HG03045 (cell line): ENCODE results near the gene DOCK9.

Experiments
- ATAC-seq: cut with Tn5 transposase; IDR thresholded peaks from one replicate; pipeline ENCODE4 v1.9.1; 2021; ENCODE audit warnings: mild to moderate bottlenecking, moderate library complexity; ENCODE audit not compliant: unreplicated experiment

The DOCK9 gene

DNA sequence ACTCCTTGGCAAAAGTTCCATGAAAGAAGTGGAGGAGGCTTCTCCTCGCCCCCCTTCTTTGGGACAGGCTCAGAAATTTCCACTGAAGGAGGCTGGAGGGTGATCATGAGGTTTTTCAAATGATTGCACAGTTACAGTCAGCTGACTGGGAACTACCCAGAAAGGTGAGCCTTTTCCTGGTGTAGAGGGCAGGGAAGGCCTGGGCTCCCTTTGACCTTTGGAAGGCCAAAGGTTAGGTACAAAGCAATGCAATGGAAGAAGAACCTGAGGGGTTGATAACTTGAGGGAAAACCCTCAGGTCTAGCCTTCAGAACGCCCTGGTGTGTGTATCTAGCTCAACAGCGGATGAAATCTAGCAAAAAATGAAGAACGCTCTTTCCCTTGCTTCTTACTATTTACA lies 175.3 kb downstream of the DOCK9 start:
- no peak for ATAC-seq

DNA sequence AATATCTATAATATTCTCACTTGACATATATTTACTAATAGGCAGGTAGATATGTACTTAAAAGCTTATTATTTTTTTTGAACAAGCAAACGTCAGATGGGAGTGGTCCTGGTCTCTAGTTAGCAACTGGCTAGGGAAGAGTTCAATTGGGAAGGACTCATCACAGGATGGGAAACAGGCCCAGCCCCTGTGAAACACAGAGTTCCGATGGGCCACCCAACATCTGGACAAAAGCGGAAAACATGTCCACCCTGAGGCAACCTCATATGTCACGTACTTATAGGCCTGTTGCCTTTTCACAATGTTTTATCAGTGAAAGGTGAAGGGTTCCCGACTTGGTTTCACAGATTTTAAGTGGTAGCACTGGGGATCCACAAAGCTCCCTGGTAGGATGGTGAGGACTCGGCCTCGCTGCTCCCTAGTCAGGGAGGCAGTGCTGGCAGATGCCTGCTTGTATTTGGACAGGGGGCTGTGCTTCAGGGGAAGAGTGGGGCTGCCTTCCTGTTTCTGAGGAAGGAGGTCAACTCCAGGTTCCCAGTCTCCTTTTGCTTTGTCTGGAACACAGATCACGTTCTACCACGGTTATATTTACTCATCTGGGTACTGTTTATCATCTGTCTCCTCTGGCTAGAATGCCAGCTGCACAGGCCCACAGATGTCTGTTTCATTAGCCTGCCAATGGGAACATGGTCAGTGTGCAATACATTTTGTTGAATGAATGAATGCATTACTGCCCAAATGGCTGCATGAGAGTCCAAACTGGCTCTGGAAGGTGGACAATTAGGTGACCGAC lies 176.0 kb downstream of the DOCK9 start:
- ATAC-seq: no peak

GRCh38 chr13:98800078-98800477 lies 177.8 kb downstream of the DOCK9 start:
- no peak for ATAC-seq

DNA sequence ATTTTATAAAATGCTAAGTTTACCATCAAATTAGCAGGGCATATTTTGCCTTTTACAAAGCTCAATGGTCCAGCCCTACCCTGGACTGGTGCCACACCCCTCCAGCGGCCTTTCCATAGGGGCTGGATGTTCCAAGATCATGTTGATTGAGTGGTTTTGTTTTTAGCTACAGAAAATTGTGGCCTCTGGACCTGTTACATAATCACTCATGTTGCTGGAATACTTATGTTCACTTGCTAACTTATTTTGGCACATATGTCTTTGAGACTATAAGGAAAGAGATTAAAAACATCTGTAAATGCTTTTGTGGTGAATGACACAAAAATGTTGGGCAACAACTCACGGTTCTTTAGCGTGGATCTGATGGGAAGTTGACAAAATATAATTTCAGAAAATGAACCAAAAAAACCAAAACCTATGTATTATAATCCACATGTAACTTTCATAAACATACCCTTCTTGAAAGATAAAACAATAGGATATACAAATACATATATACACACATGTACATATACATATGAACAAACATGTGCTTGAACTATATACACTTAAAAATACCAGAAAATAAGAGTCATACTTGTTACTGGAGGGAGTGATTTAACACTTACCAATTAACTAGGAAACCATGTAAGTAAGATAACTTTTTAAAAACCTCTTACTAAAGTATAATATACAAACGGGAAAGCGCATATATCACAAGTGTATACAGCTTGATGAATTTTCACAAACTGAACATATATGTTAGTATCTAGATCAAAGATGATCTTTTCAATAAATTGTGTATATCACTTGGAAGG lies 178.8 kb downstream of the DOCK9 start:
- no peak for ATAC-seq

DNA sequence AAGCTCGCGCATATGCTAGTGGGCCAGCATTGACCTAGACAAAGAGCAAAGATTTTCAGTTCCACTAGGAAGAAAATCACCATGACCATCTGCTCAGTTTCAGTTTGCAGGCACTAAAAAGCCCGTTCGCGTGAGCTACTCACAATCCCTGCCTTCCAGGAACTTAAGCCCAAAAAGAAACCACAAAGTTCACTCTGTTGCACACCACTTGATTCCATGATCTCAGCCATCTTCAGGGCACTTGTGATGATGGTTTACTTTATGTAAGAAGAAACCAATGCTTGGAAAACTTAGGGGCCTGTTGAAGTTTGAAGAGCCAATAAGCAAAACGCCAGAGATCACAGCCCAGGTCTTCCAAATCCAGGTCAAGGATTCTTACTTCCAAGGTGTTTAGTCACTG lies 180.4 kb downstream of the DOCK9 start:
- ATAC-seq: no peak

DNA sequence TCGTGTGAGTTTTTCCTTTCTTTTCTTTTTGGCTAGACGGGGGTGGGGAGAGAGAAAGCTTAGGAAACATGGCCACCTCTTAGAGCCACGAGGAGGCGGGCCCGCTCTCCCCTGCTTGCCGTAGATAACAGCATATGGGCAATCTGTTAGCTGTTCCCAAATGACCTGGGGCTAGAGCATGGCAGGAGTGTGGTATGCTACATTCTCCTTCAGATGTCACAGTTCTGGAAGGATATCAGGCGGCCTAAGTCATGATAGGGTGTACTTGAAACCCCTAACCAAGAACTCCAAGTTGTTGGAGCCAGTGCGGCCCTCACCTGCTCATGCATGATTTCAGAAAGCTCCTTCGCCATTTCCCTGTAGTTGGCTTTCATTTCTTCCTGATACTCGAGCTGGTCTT lies 181.1 kb downstream of the DOCK9 start:
- ATAC-seq: no peak

GRCh38 chr13:98796191-98796590 lies 181.7 kb downstream of the DOCK9 start:
- ATAC-seq: no peak

GRCh38 chr13:98795220-98795619 lies 182.6 kb downstream of the DOCK9 start:
- ATAC-seq: no peak

DNA sequence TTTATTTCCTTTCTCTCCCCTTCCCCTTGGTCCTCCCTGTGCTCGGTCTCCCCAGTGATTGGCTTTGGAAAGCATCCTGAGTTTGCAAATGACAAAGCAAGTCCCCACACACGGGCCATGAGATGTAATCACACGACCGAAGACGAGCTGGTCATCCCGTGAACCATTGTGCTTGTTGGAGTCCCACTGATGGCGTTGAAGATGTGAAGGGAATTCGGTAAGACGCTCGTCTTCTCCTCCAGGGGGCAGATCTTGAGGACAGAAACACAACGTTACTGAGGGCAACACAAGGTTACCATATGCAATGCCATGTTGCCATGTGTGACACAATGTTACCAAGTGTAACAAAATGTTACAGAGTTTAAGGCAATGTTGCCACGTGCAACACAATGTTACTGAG lies 183.4 kb downstream of the DOCK9 start:
- no peak for ATAC-seq

DNA sequence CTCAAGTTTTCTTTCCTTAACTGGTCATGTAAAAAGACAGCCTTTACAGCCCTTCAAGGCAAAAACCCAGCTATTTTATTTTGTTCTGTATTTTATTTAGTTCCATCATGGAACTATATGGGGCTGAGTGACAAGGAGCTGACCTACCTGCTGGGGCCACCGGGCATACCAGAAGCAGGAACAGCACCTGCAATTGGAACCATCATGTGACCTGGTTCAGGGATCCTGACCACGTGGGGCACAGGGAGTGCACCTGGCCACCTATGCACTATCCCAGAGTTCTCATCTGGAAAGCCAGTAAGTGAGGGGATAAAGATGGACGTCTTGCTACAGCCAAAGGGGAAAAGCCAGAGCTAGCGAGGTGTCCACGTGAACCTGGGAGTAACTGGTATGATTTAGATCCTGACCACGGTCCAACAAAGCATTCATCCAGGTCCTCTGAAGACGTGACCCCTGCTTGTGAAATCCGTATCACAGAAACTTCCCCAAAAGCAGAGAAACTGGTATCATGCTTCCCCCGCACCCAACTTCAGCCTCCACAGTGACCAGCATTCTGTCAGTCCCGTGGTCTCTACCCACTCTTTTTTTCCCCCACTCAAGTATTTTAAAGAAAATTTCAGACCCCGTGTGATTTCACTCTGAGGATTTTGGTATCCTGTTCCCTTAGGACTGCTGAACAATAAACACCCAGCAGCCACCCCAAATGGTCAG lies 184.9 kb downstream of the DOCK9 start:
- no peak for ATAC-seq

DNA sequence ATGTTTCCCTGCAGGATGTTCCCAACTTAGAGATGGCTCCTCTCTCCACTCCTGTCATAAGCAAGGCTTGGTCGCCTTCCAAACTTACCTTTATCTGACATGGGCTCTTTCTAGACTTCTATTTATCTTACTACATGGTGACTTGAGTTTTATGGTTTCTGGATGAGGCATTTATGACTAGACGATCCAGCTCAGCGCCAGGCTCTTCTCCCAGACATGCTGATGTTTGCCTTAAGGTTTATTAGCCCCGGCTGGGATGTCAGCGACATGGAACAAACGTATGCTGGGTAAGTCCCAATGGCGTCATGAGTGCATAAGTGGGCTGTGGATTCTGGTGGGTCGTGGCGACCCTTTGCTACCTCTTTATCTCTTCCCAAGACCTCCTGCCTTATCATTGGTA lies 185.5 kb downstream of the DOCK9 start:
- ATAC-seq: no peak

DNA sequence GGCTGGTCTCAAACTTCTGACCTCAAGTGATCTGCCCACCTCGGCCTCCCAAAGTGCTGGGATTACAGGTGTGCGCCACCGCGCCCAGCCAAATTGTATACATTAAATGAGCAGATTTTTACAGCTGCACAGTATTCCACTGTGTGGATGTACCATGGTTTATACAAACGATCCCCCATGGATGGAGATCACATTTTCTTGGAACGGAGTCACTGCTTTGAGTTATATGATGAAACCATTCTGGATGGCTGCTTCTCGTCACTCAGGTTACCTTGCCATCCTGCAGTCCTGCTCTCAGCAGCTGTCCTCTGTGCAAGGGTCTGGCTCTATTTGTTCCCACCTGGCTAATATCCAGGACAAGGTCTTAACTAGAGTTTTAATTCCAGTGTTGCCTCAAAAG lies 186.3 kb downstream of the DOCK9 start:
- ATAC-seq: no peak

DNA sequence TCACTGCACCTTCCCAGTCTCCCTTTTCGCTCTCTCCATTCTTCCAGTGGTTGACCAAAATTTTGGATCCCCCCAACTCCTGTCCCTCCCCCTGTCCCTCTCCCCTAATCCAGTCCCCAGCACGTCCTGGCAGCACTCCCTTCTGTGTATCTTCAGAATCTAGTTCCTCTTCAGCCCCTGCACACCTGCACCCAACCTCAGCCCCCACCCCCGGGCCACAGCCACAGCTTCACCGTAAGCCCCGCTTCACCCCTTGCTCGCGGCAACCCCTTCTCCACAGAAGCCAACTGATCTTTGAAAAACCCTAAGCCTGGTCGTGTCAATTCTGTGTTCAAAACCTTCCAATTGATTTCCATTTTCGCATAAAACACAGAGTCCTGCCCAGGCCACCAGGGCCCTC lies 189.9 kb downstream of the DOCK9 start:
- no peak for ATAC-seq

DNA sequence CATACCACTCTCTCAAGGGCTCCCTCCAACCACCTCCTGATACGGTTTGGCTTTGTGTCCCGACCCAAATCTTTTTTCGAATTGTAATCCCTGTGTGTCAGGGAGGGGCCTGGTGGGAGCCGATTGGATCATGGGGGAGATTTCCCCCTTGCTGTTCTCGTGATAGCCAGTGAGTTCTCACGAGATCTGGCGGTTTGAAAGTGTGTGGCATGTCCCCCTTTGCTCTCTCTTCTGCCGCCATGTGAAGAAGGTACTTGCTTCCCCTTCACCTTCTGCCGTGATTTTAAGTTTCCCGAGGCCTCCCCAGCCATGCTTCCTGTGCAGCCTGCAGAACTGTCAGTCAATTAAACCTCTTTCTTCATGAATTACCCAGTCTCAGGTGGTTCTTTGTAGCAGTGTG lies 190.7 kb downstream of the DOCK9 start:
- no peak for ATAC-seq

- ATAC-seq: no peak
Measured at GRCh38 chr13:98786023-98786422, 191.8 kb downstream of the DOCK9 start.

GRCh38 chr13:98785405-98785804 lies 192.5 kb downstream of the DOCK9 start:
- ATAC-seq: no peak

DNA sequence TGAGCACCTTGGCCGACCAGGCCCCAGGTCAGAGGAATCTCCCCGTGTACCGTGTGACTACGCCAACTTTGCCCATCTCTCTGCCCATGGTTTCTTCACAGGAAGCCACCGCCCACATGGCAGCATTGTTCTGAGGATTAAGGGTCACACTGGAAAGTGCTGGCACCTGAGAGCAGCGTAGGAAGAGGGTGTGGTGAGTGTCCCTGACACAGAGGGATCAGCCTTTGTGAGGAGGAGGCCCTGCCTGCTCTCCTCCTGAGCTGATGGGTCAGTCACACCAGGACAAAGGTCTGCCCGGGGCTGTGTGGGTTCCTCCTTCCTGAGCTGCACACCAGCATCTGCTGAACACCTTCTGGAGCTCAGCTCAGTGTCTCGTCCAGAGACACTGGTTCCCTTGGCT lies 193.2 kb downstream of the DOCK9 start:
- no peak for ATAC-seq

DNA sequence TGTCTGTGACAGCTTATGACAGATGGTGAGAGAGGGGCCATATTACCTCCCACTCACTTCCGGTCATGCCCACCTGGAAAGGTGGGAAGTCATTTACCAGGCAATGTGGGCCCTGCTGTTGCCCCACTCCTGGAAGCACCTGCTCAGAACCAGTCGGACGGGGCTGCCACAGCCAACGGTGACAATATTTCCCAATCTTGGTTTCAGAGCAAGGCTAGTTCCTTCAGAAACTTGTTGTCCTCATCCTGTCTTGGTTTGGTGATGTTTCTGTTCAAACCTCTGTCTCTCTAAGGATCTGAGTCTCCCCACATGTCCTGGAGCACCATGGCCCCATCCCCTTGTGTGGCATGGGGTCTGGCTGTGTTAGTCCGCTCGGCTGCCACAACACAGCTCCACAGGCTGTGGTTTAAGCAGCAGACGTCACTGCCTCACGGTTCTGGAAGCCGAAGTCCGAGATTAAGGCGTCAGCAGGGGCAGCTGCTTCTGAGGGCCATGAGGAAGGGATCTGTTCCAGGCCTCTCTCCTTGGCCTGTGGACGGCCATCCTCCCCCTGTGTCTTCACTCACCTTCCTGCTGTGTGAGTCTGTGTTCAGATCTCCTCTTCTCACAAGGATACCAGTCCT lies 193.9 kb downstream of the DOCK9 start:
- ATAC-seq: no peak

DNA sequence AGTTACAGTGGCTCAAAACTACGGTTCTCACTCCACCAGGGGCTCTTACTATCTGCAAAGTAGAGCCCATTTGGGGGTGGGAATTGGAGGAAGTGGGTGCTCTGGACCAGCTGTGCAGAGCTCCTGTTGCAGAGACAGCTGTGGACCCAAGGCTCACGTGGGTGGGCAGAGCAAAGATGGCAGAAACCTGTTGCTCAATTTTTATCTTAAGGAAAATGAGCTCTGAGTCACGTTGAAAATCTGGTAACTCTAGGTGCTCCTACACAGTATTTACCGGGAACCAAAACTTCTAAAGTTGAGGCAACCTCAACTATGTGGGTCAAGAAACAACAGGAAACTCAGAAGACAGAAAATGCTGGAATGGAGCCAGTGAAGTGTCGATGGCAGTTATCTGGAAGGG lies 195.2 kb downstream of the DOCK9 start:
- ATAC-seq: no peak

- ATAC-seq: no peak
Measured at GRCh38 chr13:98781905-98782304, 196.0 kb downstream of the DOCK9 start.

GRCh38 chr13:98781470-98781869 lies 196.4 kb downstream of the DOCK9 start:
- no peak for ATAC-seq
